HG02943 (cell line): ENCODE data around the gene ANKS1B.

Experiments used
- ATAC-seq: cut with Tn5 transposase; IDR thresholded peaks from one replicate; pipeline ENCODE4 v1.9.1; 2021; ENCODE audit warnings: mild to moderate bottlenecking, low read depth, moderate library complexity; ENCODE audit not compliant: unreplicated experiment

The ANKS1B gene

GRCh38 chr12:99495799-99496198, 488.9 kb downstream of the ANKS1B start:
- ATAC-seq: no peak

GRCh38 chr12:99493197-99493596, 491.5 kb downstream of the ANKS1B start:
- ATAC-seq: no peak

GRCh38 chr12:99486277-99486676, 498.5 kb downstream of the ANKS1B start:
- ATAC-seq: no peak

GRCh38 chr12:99479149-99479548, 505.6 kb downstream of the ANKS1B start:
- ATAC-seq: no peak

- ATAC-seq: no peak
Observed at GRCh38 chr12:99476956-99477355, 507.8 kb downstream of the ANKS1B start.

GRCh38 chr12:99455350-99456035, 529.2 kb downstream of the ANKS1B start:
- ATAC-seq: no peak

- peak; percentile 5 for ATAC-seq
Observed at GRCh38 chr12:99454539-99455172, 530.1 kb downstream of the ANKS1B start.

- peak; percentile 49 for ATAC-seq
Observed at GRCh38 chr12:99453836-99454538, 530.7 kb downstream of the ANKS1B start.

- ATAC-seq: no peak
Observed at GRCh38 chr12:99450036-99450630, 534.6 kb downstream of the ANKS1B start.

GRCh38 chr12:99444859-99445316, 539.8 kb downstream of the ANKS1B start:
- ATAC-seq: no peak

- ATAC-seq: no peak
Observed at GRCh38 chr12:99442758-99443157, 542.0 kb downstream of the ANKS1B start.

GRCh38 chr12:99439399-99439798, 545.3 kb downstream of the ANKS1B start:
- no peak for ATAC-seq

- peak; percentile 98 for ATAC-seq
Observed at GRCh38 chr12:99436584-99436983, 548.2 kb downstream of the ANKS1B start.

- ATAC-seq: no peak
Observed at GRCh38 chr12:99435095-99435791, 549.5 kb downstream of the ANKS1B start.

GRCh38 chr12:99433155-99433554, 551.6 kb downstream of the ANKS1B start:
- ATAC-seq: no peak

GRCh38 chr12:99431203-99431602, 553.5 kb downstream of the ANKS1B start:
- no peak for ATAC-seq

GRCh38 chr12:99427104-99427503, 557.6 kb downstream of the ANKS1B start:
- ATAC-seq: peak; percentile 76

GRCh38 chr12:99418379-99418778, 566.4 kb downstream of the ANKS1B start:
- no peak for ATAC-seq

- ATAC-seq: no peak
Observed at GRCh38 chr12:99413751-99414150, 571.0 kb downstream of the ANKS1B start.

- ATAC-seq: peak; percentile 84
Observed at GRCh38 chr12:99393763-99394162, 591.0 kb downstream of the ANKS1B start.
